Measurements from ENCODE around the gene RIPK3.
"Not testable (repeated sequence)": the region's sequence is repeated elsewhere in the genome, so short reads cannot be mapped to it uniquely, and the experiment has no call there.

The RIPK3 gene

GRCh38 chr14:24377126-24377525, 37.3 kb upstream of the RIPK3 start:
- H3K4me3 ChIP-seq (ENCODE audit: low read length) = no peak overlapping the region
- TF ChIP-seq CTCF (conservative IDR thresholded peaks at IDR 0.05; ENCODE audit: low read length) = no peak
- DNase-seq (ENCODE audit: low read depth) = no peak

GRCh38 chr14:24376448-24377070, 36.8 kb upstream of the RIPK3 start:
- no peak for TF ChIP-seq CTCF (conservative IDR thresholded peaks at IDR 0.05; ENCODE audit: low read length)
- no peak for DNase-seq (ENCODE audit: low read depth)
- no peak overlapping the region for H3K4me3 ChIP-seq (ENCODE audit: low read length)

GRCh38 chr14:24372701-24373416, 33.1 kb upstream of the RIPK3 start:
- DNase-seq (ENCODE audit: low read depth) = no peak
- no peak overlapping the region for H3K4me3 ChIP-seq (ENCODE audit: low read length)
- TF ChIP-seq CTCF (conservative IDR thresholded peaks at IDR 0.05; ENCODE audit: low read length) = no peak

GRCh38 chr14:24371605-24372004, 31.8 kb upstream of the RIPK3 start:
- not testable (repeated sequence) for DNase-seq (ENCODE audit: low read depth)
- H3K4me3 ChIP-seq (ENCODE audit: low read length) = peak overlapping the region; percentile 88

GRCh38 chr14:24370748-24371147, 31.0 kb upstream of the RIPK3 start:
- DNase-seq (ENCODE audit: low read depth) = peak; percentile 26
- TF ChIP-seq CTCF (conservative IDR thresholded peaks at IDR 0.05; ENCODE audit: low read length) = no peak
- peak overlapping the region; percentile 88 for H3K4me3 ChIP-seq (ENCODE audit: low read length)

GRCh38 chr14:24369907-24370687, 30.3 kb upstream of the RIPK3 start:
- no peak for TF ChIP-seq CTCF (conservative IDR thresholded peaks at IDR 0.05; ENCODE audit: low read length)
- no peak for DNase-seq (ENCODE audit: low read depth)
- peak overlapping the region; percentile 88 for H3K4me3 ChIP-seq (ENCODE audit: low read length)

GRCh38 chr14:24369463-24369862, 29.7 kb upstream of the RIPK3 start:
- H3K4me3 ChIP-seq (ENCODE audit: low read length) = peak overlapping the region; percentile 88
- TF ChIP-seq CTCF (conservative IDR thresholded peaks at IDR 0.05; ENCODE audit: low read length) = no peak

More at GRCh38 chr14:24369463-24369862, 29.7 kb upstream of the RIPK3 start:
- no peak for DNase-seq (ENCODE audit: low read depth)

Data from AG10803 (cell line).